ENCODE measurements around the gene PBX3.

The PBX3 gene

DNA sequence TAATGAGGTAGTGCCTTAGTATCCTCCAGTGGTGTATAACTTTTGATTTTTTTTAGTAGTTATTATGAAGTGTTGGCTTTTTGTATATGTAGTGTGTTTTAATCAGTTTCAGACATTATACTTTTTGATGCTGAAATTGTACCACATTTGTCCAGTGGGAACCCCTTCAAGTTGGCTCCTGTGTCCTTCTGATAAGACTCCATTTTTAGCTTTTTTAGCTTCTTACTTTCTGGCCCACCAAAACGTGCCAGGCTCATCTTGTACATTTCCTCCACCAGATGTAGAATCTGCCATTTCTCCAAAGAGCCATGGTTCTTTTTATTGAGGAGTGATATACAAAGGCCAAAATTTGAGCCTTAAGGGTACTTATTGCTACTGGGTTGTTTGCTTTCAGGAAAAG lies 84.4 kb downstream of the PBX3 start:
- Mint-ChIP-seq H3K9me3 (no peaks in the 10 kb centered on the region), H3K27me3 (ENCODE audit: low read depth, poor library complexity) (peaks cover 11% of the 10 kb centered on the region), H3K27ac (no peak overlapping the region), H3K4me1 (no peaks in the 10 kb centered on the region), H3K36me3 (ENCODE audit: low read depth) (no peaks in the 10 kb centered on the region), H3K4me3 (no peak overlapping the region)
- TF ChIP-seq, protein P1, sequence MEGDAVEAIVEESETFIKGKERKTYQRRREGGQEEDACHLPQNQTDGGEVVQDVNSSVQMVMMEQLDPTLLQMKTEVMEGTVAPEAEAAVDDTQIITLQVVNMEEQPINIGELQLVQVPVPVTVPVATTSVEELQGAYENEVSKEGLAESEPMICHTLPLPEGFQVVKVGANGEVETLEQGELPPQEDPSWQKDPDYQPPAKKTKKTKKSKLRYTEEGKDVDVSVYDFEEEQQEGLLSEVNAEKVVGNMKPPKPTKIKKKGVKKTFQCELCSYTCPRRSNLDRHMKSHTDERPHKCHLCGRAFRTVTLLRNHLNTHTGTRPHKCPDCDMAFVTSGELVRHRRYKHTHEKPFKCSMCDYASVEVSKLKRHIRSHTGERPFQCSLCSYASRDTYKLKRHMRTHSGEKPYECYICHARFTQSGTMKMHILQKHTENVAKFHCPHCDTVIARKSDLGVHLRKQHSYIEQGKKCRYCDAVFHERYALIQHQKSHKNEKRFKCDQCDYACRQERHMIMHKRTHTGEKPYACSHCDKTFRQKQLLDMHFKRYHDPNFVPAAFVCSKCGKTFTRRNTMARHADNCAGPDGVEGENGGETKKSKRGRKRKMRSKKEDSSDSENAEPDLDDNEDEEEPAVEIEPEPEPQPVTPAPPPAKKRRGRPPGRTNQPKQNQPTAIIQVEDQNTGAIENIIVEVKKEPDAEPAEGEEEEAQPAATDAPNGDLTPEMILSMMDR (IDR thresholded peaks at IDR 0.05): no peak
- DNase-seq: no peak

DNA sequence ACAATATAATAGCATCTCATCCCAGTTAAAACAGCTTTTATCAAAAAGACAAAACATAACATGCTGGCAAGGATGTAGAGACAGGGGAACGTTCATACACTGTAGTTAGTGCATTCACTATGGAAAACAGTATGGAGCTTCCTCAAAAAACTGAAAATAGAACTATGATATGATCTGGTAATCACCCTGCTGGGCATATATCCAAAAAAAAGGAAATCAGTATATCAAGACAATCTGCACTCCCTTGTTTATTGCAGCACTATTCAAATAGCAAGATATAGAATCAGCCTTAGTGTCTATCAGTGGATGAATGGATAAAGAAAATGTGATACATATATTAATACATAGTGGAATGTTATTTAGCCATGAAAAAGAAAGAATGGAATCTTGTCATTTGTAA lies 88.5 kb downstream of the PBX3 start:
- Mint-ChIP-seq H3K4me1 (peaks cover 9% of the 10 kb centered on the region), H3K27me3 (ENCODE audit: low read depth, poor library complexity) (peaks cover 16% of the 10 kb centered on the region), H3K9me3 (no peaks in the 10 kb centered on the region), H3K4me3 (no peak overlapping the region), H3K36me3 (ENCODE audit: low read depth) (no peaks in the 10 kb centered on the region), H3K27ac (no peak overlapping the region)
- TF ChIP-seq, protein P1 (IDR thresholded peaks at IDR 0.05): no peak
- DNase-seq: no peak

- no peaks in the 10 kb centered on the region for H3K9me3 Mint-ChIP-seq
- peaks cover 41% of the 10 kb centered on the region for H3K4me1 Mint-ChIP-seq
- no peak overlapping the region for H3K4me3 Mint-ChIP-seq
- H3K27me3 Mint-ChIP-seq (ENCODE audit: low read depth, poor library complexity): peaks cover 11% of the 10 kb centered on the region
- no peaks in the 10 kb centered on the region for H3K36me3 Mint-ChIP-seq (ENCODE audit: low read depth)
- no peak for DNase-seq
- TF ChIP-seq, protein P1 (IDR thresholded peaks at IDR 0.05): no peak
- no peak overlapping the region for H3K27ac Mint-ChIP-seq
Observed at GRCh38 chr9:125839317-125839716, 92.1 kb downstream of the PBX3 start.

DNA sequence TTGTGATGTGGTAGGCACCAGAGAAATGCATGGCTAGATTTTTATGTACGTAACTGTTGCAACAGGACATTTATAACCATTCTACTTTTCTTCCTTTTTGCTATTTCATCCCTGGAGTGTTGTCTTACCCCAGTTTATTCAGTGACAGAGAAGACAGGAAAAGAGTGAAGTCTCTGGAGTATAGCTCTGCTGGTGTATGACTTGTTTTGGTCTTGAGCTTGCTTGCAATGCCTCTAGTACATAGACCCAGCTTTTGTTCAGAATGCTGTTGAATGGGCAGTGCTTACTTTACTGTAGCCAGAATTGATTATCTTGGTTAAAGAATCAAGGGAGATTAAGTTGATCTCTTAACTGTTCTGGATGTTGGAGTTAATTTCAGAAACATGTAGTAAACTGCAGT lies 94.3 kb downstream of the PBX3 start:
- peaks cover under 1% of the 10 kb centered on the region for H3K36me3 Mint-ChIP-seq (ENCODE audit: low read depth)
- no peak for DNase-seq
- peaks cover 54% of the 10 kb centered on the region for H3K4me1 Mint-ChIP-seq
- H3K4me3 Mint-ChIP-seq: no peak overlapping the region
- peaks cover 2% of the 10 kb centered on the region for H3K9me3 Mint-ChIP-seq
- peaks cover 9% of the 10 kb centered on the region for H3K27me3 Mint-ChIP-seq (ENCODE audit: low read depth, poor library complexity)
- no peak overlapping the region for H3K27ac Mint-ChIP-seq
- TF ChIP-seq, protein P1 (IDR thresholded peaks at IDR 0.05): no peak

- Mint-ChIP-seq H3K9me3 (peaks cover 8% of the 10 kb centered on the region), H3K27ac (no peak overlapping the region), H3K27me3 (ENCODE audit: low read depth, poor library complexity) (peaks cover 9% of the 10 kb centered on the region), H3K4me3 (no peak overlapping the region), H3K36me3 (ENCODE audit: low read depth) (peaks cover 6% of the 10 kb centered on the region), H3K4me1 (peaks cover 54% of the 10 kb centered on the region)
- TF ChIP-seq, protein P1 (IDR thresholded peaks at IDR 0.05): no peak
- no peak for DNase-seq
Observed at GRCh38 chr9:125842242-125842641, 95.1 kb downstream of the PBX3 start.

DNA sequence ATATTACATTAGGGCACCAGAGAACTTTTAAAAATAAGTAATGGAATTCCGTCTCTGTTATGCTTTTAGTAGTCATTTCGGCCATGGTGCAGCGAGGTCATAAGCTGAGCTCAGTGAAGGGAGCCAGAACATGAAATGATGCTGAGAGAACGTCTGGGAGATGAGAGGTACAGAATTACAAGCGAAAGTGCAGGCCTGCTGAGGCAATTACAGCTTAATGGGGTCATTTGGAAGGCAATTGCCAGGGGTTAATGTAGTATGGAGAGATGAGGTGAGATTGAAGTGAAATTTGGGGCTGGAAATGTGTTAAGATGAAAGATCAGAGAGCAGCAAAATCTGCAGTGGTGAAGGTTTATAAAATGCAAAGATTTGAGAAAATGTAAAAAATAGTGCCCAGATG lies 96.5 kb downstream of the PBX3 start:
- peaks cover 54% of the 10 kb centered on the region for H3K4me1 Mint-ChIP-seq
- H3K9me3 Mint-ChIP-seq: peaks cover 8% of the 10 kb centered on the region
- H3K4me3 Mint-ChIP-seq: peak overlapping the region; percentile 10
- TF ChIP-seq, protein P1 (IDR thresholded peaks at IDR 0.05): no peak
- DNase-seq: no peak
- peaks cover 6% of the 10 kb centered on the region for H3K36me3 Mint-ChIP-seq (ENCODE audit: low read depth)
- H3K27ac Mint-ChIP-seq: no peak overlapping the region
- H3K27me3 Mint-ChIP-seq (ENCODE audit: low read depth, poor library complexity): peaks cover 9% of the 10 kb centered on the region

All from nephron progenitor cell (in vitro differentiated cells).